Measurements from ENCODE around the gene EOMES. TPM values are rescaled to one million over a fixed set of nuclear protein-coding genes. Genes with fewer than 3 reads are reported as not detected.

EOMES gene
- total RNA-seq, 2 experiments from 2014 or later = 0.64 to 0.69 TPM

- no peaks in the 10 kb centered on the region for H3K36me3 ChIP-seq (ENCODE audit: insufficient read depth, low read length)
- peaks cover 0 to 6% of the 10 kb centered on the region in 2 experiments for H3K9me3 ChIP-seq (ENCODE audit: control insufficient read depth in 1 of 2, insufficient read depth in 1 of 2, low read length in 2 of 2)
- H3K27ac Mint-ChIP-seq = no peak overlapping the region
- H3K4me3 Mint-ChIP-seq = no peak overlapping the region
- ATAC-seq (ENCODE audit: poor library complexity) (no peak), DNase-seq (no peak)
- no peaks in the 10 kb centered on the region for H3K9me3 Mint-ChIP-seq
- H3K36me3 Mint-ChIP-seq (ENCODE audit: low read depth) = no peaks in the 10 kb centered on the region
- intact Hi-C loops (cut with DNase I, micrococcal nuclease) = no loop called here
- H3K4me1 Mint-ChIP-seq (ENCODE audit: low read depth) = peaks cover 39% of the 10 kb centered on the region
- H3K27ac ChIP-seq (ENCODE audit: low read depth in 1 of 2, low read length in 2 of 2) = no peak overlapping the region
- ChIA-PET CTCF (no interaction called here), POLR2A (no interaction called here)
- H3K4me1 ChIP-seq (ENCODE audit: insufficient read depth, low read length) = peaks cover 45% of the 10 kb centered on the region
- H3K4me3 ChIP-seq (ENCODE audit: low read length) = no peak overlapping the region
- H3K27me3 ChIP-seq (ENCODE audit: control insufficient read depth in 1 of 2, insufficient read depth in 2 of 2, low read length in 2 of 2) = peaks cover 55 to 58% of the 10 kb centered on the region in 2 experiments
- TF ChIP-seq, protein P1, sequence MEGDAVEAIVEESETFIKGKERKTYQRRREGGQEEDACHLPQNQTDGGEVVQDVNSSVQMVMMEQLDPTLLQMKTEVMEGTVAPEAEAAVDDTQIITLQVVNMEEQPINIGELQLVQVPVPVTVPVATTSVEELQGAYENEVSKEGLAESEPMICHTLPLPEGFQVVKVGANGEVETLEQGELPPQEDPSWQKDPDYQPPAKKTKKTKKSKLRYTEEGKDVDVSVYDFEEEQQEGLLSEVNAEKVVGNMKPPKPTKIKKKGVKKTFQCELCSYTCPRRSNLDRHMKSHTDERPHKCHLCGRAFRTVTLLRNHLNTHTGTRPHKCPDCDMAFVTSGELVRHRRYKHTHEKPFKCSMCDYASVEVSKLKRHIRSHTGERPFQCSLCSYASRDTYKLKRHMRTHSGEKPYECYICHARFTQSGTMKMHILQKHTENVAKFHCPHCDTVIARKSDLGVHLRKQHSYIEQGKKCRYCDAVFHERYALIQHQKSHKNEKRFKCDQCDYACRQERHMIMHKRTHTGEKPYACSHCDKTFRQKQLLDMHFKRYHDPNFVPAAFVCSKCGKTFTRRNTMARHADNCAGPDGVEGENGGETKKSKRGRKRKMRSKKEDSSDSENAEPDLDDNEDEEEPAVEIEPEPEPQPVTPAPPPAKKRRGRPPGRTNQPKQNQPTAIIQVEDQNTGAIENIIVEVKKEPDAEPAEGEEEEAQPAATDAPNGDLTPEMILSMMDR (IDR thresholded peaks at IDR 0.05) = no peak
- peaks cover 91% of the 10 kb centered on the region for H3K27me3 Mint-ChIP-seq
Observed at GRCh38 chr3:27718459-27718858, 3.7 kb downstream of the EOMES start.

DNA sequence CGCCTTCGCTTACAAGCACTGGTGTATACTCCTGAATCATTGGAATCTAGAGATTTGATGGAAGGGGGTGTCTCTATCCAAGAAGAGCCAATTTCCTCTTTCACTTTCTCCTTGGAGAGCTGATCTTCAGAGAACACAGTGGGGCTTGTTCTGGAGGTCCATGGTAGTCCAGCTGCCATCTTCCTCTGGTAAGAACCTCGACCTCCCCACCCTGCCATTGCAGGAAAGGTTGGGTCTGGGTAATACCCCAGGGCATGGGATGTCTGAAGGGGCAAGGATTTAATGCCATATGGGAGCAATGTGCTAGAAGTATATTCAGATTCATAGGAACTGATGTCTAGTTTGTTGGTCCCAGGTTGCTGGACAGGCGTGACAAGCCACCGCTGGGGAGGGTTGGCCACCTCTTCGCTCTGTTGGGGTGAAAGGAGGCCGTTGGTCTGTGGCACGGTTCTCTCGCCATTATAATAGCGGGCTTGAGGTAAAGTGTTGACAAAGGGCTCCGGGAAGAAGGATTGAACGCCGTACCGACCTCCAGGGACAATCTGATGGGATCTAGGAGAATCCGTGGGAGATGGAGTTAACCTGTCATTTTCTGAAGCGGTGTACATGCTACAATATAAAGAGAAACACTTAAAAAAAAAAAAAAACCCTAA, 4.8 kb downstream of the EOMES start:
- no peak for ATAC-seq (ENCODE audit: poor library complexity)
- TF ChIP-seq, protein P1 (IDR thresholded peaks at IDR 0.05) = no peak
- intact Hi-C loops (cut with DNase I, micrococcal nuclease) = no loop called here
- Histone ChIP-seq H3K27ac (ENCODE audit: low read depth in 1 of 2, low read length in 2 of 2) (no peak overlapping the region), H3K27me3 (ENCODE audit: control insufficient read depth in 1 of 2, insufficient read depth in 2 of 2, low read length in 2 of 2) (peaks cover 51% of the 10 kb centered on the region in 2 experiments), H3K4me1 (ENCODE audit: insufficient read depth, low read length) (peaks cover 41% of the 10 kb centered on the region), H3K4me3 (ENCODE audit: low read length) (no peak overlapping the region), H3K9me3 (ENCODE audit: control insufficient read depth in 1 of 2, insufficient read depth in 1 of 2, low read length in 2 of 2) (peaks cover 0 to 6% of the 10 kb centered on the region in 2 experiments), H3K36me3 (ENCODE audit: insufficient read depth, low read length) (no peaks in the 10 kb centered on the region)
- Mint-ChIP-seq H3K9me3 (no peaks in the 10 kb centered on the region), H3K4me1 (ENCODE audit: low read depth) (peaks cover 33% of the 10 kb centered on the region), H3K36me3 (ENCODE audit: low read depth) (peaks cover under 1% of the 10 kb centered on the region), H3K4me3 (no peak overlapping the region), H3K27ac (no peak overlapping the region), H3K27me3 (peaks cover 91% of the 10 kb centered on the region)
- CTCF ChIA-PET = interaction anchor here (0.6 kb wide), 1 partner anchor 475 kb away, joined by 3 read pairs; no protein-coding TSS in a partner anchor
- no peak for DNase-seq
- POLR2A ChIA-PET = interaction anchor here (1.1 kb wide), 1 partner anchor 19 kb away, joined by 3 read pairs; no protein-coding TSS in a partner anchor

- ATAC-seq (ENCODE audit: poor library complexity) (no peak), DNase-seq (no peak)
- Mint-ChIP-seq H3K4me3 (peak overlapping the region; percentile 7), H3K36me3 (ENCODE audit: low read depth) (peaks cover 4% of the 10 kb centered on the region), H3K4me1 (ENCODE audit: low read depth) (peaks cover 34% of the 10 kb centered on the region), H3K27me3 (peaks cover 92% of the 10 kb centered on the region), H3K27ac (no peak overlapping the region), H3K9me3 (no peaks in the 10 kb centered on the region)
- Histone ChIP-seq H3K27ac (ENCODE audit: low read depth in 1 of 2, low read length in 2 of 2) (no peak overlapping the region), H3K4me1 (ENCODE audit: insufficient read depth, low read length) (peaks cover 35% of the 10 kb centered on the region), H3K4me3 (ENCODE audit: low read length) (no peak overlapping the region), H3K27me3 (ENCODE audit: control insufficient read depth in 1 of 2, insufficient read depth in 2 of 2, low read length in 2 of 2) (peaks cover 49% of the 10 kb centered on the region in 2 experiments), H3K9me3 (ENCODE audit: control insufficient read depth in 1 of 2, insufficient read depth in 1 of 2, low read length in 2 of 2) (peaks cover 0 to 6% of the 10 kb centered on the region in 2 experiments), H3K36me3 (ENCODE audit: insufficient read depth, low read length) (no peaks in the 10 kb centered on the region)
- POLR2A ChIA-PET = interaction anchor here (1.1 to 1.4 kb wide), 2 partner anchors 20 to 605 kb away, joined by 3 read pairs; no protein-coding TSS in a partner anchor
- TF ChIP-seq, protein P1 (IDR thresholded peaks at IDR 0.05) = no peak
- CTCF ChIA-PET = interaction anchor here (0.7 to 1.1 kb wide), 3 partner anchors 13 to 695 kb away, joined by 3 to 5 read pairs (median 4); no protein-coding TSS in a partner anchor
- intact Hi-C loops (cut with DNase I, micrococcal nuclease) = no loop called here
Observed at GRCh38 chr3:27716309-27716708, 5.8 kb downstream of the EOMES start.

Data from CD4-positive, alpha-beta T cell (primary cell).